Hematopoietic multipotent progenitor cell treated with erythropoietin and hydrocortisone succinate and interleukin-3 and kit ligand, for 4 days (in vitro differentiated cells): ENCODE measurements around the gene MRPL38.

ENCODE experiments used
- DNase-seq: peaks from one replicate; pipeline ENCODE4 v3.0.0-alpha.2; 2015

The MRPL38 gene

GRCh38 chr17:75904749-75905521, at the start of gene MRPL38:
TSS of gene MRPL38 (minus strand) at chr17:75904884. CDS start at chr17:75904875, 9 bp downstream.
- DNase-seq, result peak; percentile 98

GRCh38 chr17:75950855-75951554, 46.3 kb upstream of the MRPL38 start:
- DNase-seq, result peak; percentile 93

- DNase-seq, result no peak
Measured at GRCh38 chr17:75950421-75950820, 45.7 kb upstream of the MRPL38 start.

- no peak for DNase-seq
Measured at GRCh38 chr17:75945211-75945610, 40.5 kb upstream of the MRPL38 start.

GRCh38 chr17:75943491-75943890, 38.8 kb upstream of the MRPL38 start:
- peak; percentile 58 for DNase-seq

- DNase-seq, result no peak
Measured at GRCh38 chr17:75942473-75942872, 37.8 kb upstream of the MRPL38 start.

GRCh38 chr17:75941442-75941819, 36.7 kb upstream of the MRPL38 start:
- DNase-seq, result no peak

GRCh38 chr17:75940727-75941441, 36.2 kb upstream of the MRPL38 start, which contains the start of gene FBF1:
TSS of gene FBF1 (minus strand) at chr17:75941042. CDS start at chr17:75938149, 2,893 bp downstream.
- peak; percentile 97 for DNase-seq

GRCh38 chr17:75937652-75938051, 33.0 kb upstream of the MRPL38 start:
- no peak for DNase-seq

- no peak for DNase-seq
Measured at GRCh38 chr17:75933808-75934207, 29.1 kb upstream of the MRPL38 start.

- no peak for DNase-seq
Measured at GRCh38 chr17:75932852-75933251, 28.2 kb upstream of the MRPL38 start.

- DNase-seq, result no peak
Measured at GRCh38 chr17:75931062-75931461, 26.4 kb upstream of the MRPL38 start.

- DNase-seq, result peak; percentile 63
Measured at GRCh38 chr17:75927286-75927922, 22.7 kb upstream of the MRPL38 start.

GRCh38 chr17:75926456-75926855, 21.8 kb upstream of the MRPL38 start:
- DNase-seq, result no peak

GRCh38 chr17:75925912-75926311, 21.2 kb upstream of the MRPL38 start:
- DNase-seq, result no peak

- no peak for DNase-seq
Measured at GRCh38 chr17:75925103-75925502, 20.4 kb upstream of the MRPL38 start.

- DNase-seq, result no peak
Measured at GRCh38 chr17:75922963-75923874, 18.5 kb upstream of the MRPL38 start.

GRCh38 chr17:75922173-75922961, 17.7 kb upstream of the MRPL38 start:
- no peak for DNase-seq

- DNase-seq, result no peak
Measured at GRCh38 chr17:75921596-75921995, 16.9 kb upstream of the MRPL38 start.

- no peak for DNase-seq
Measured at GRCh38 chr17:75920045-75920560, 15.4 kb upstream of the MRPL38 start.

GRCh38 chr17:75919611-75920010, 14.9 kb upstream of the MRPL38 start:
- DNase-seq, result no peak
